ENCODE results near the gene VN1R5.

Gene VN1R5

DNA sequence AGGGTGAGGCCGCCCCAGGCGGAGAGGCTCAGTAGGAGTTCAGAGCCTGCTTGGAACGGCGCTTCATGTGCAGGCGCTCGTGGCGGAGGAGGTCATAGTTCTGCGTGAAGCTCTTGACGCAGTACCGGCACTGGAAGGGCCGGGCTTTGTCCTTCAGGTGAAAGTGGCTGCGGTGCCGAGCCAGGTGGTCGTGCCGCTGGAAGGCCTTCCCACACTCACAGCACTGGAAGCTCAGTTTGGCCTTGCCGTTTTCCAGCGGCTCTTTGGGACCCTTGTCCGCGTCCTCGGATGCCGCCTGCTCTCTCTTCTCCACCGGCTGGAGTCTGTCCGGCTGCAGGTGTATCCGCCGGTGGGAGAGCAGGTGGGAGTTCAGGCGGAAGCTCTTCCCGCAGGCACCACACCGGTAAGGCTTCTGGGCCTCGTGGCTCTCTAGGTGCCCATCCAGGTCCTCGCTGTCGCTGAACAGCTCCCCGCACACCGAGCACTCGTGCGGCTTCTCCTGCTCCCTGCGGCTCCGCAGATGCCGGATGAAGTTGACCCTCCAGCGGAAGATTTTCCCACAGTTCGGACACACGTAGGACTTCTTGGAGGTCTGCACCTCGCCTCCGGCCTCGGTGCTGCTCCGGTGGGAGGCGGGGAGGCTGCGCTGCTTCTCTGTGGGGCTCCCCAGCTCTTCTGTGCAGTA lies 44.8 kb downstream of the VN1R5 start:
- no peak for DNase-seq (ENCODE audit: low read depth)

DNA sequence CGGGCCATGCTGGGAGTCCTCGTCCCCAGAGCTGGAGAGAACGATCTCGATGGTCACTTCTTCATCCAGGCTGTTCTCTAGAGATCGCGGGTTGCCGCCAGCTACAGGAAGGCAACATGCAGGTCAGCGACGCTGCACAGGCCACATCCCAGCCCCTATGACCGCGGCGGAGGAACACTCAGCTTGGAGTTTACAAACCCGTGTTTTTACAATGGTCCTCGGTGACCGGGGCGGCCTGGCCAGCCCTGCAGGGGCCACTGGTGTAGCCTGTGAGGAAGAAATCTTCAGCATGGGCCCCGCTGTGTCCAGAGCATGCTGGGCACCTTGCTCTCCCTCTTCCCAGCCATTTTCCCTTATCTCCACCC lies 45.3 kb downstream of the VN1R5 start:
- no peak for DNase-seq (ENCODE audit: low read depth)

DNA sequence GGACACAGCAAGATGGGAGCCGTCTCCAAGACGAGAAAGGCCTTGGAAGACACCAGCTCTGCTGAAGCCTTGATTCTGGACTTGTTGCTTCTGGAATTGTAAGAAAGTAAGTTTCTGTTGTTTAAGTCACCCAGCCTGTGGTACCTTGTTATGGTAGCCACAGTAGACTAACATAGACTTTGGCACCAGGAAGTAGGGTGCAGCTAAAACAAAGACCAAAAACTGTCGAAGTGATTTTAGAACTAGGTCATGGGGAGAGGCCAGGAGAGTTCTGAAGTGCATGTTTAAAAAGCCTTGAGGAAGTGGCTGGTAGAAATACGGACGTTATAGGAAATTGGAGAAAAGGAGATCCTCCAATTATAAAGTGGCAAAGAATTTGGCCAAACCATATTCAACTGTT lies 47.3 kb downstream of the VN1R5 start:
- no peak for DNase-seq (ENCODE audit: low read depth)

DNA sequence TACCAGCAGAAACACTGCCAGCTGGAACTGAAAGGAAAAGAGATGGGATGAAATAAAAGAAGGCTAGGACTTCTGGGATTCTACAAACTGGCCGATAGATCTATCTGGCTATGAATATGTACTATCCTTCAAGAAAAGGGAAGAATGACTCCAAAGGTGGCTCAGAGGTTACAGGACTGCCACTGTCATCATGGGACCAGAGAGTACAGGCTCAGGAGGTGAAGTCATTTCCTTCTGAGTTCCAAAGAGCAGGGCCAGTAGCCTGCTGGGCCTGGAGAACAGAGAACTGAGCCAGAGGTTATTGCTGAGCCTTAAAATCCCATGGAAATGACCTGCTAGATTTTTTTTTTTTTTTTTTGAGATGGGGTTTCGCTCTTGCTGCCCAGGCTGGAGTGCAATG lies 48.2 kb downstream of the VN1R5 start:
- DNase-seq (ENCODE audit: low read depth), result no peak

Measured in stimulated activated CD8-positive, alpha-beta memory T cell treated with anti-CD3 and anti-CD28 coated beads, Interleukin-4, amount 100 ng/mL, for 24 hours (primary cell).